Keratinocyte (primary cell): ENCODE results near the gene NMNAT2. TPM values are rescaled to one million over a fixed set of nuclear protein-coding genes. Genes with fewer than 3 reads are reported as not detected.

Source experiments
- DNase-seq: peaks from one replicate; pipeline ENCODE4 v3.0.0-alpha.2; 2011; ENCODE audit warnings: low read depth, missing footprints, low spot score
- FAIRE-seq: peaks from 2 replicates; lab custom pipeline; 2011; peaks lifted over from hg19 to GRCh38; lab: Jason Lieb, UNC
- H2AFZ ChIP-seq: 2 replicates; pipeline ENCODE4 v1.6.0; 2012; ENCODE audit warnings: low read length, control low read depth, inconsistent platforms; ENCODE audit not compliant: control insufficient read depth
- H3K27ac ChIP-seq: 2 replicates; pipeline ENCODE4 v1.5.1; 2011; ENCODE audit warnings: low read length; ENCODE audit not compliant: control insufficient read depth, insufficient read depth
- H3K27me3 ChIP-seq: 3 replicates; pipeline ENCODE4 v1.6.0; 2011; ENCODE audit warnings: low read length; ENCODE audit not compliant: control insufficient read depth, insufficient read depth; ENCODE audit errors: extremely low read depth
- H3K36me3 ChIP-seq, 2 experiments: 2 replicates in 1 of 2; 3 replicates in 1 of 2; pipeline ENCODE4 v1.5.1; 2011; ENCODE audit warnings: low read length in 2 of 2, mild to moderate bottlenecking in 1 of 2; ENCODE audit not compliant: control insufficient read depth in 2 of 2, insufficient read depth in 2 of 2; ENCODE audit errors: extremely low read depth in 1 of 2
- H3K4me1 ChIP-seq: 3 replicates; pipeline ENCODE4 v1.5.1; 2011; ENCODE audit warnings: low read length; ENCODE audit not compliant: control insufficient read depth, insufficient read depth; ENCODE audit errors: extremely low read depth
- H3K4me2 ChIP-seq: 3 replicates; pipeline ENCODE4 v1.6.0; 2011; ENCODE audit warnings: low read depth, low read length; ENCODE audit not compliant: control insufficient read depth, insufficient read depth; ENCODE audit errors: extremely low read depth
- H3K4me3 ChIP-seq, 3 experiments: fragments of 200-600 bp in 1 of 3; sonication (generic) in 1 of 3; 2 replicates in 2 of 3; 3 replicates in 1 of 3; pipeline ENCODE4 v1.5.1; 2011 to 2016; ENCODE audit warnings: low read length in 3 of 3, mild to moderate bottlenecking in 3 of 3, control low read depth in 2 of 3, inconsistent platforms in 1 of 3, low read depth in 1 of 3, mixed read lengths in 1 of 3, mixed run types in 1 of 3, moderate library complexity in 1 of 3; ENCODE audit not compliant: control insufficient read depth in 2 of 3, insufficient read depth in 2 of 3; ENCODE audit errors: extremely low read depth in 1 of 3
- H3K79me2 ChIP-seq: 2 replicates; pipeline ENCODE4 v1.6.0; 2012; ENCODE audit warnings: low read length; ENCODE audit not compliant: control insufficient read depth, insufficient read depth
- H3K9ac ChIP-seq: 3 replicates; pipeline ENCODE4 v1.6.0; 2011; ENCODE audit warnings: low read length; ENCODE audit not compliant: control insufficient read depth, insufficient read depth; ENCODE audit errors: extremely low read depth
- H3K9me1 ChIP-seq: 3 replicates; pipeline ENCODE4 v1.6.0; 2011; ENCODE audit warnings: low read length; ENCODE audit not compliant: control insufficient read depth, insufficient read depth; ENCODE audit errors: extremely low read depth
- H3K9me3 ChIP-seq: 2 replicates; pipeline ENCODE4 v1.5.1; 2012; ENCODE audit warnings: low read depth, low read length; ENCODE audit not compliant: control insufficient read depth
- H4K20me1 ChIP-seq: 3 replicates; pipeline ENCODE4 v1.6.0; 2011; ENCODE audit warnings: low read length; ENCODE audit not compliant: control insufficient read depth, insufficient read depth; ENCODE audit errors: extremely low read depth
- CTCF ChIP-seq, 3 experiments: IDR thresholded peaks in 1 of 3; conservative IDR thresholded peaks in 1 of 3; optimal IDR thresholded peaks in 1 of 3; 2 replicates in 2 of 3; 3 replicates in 1 of 3; pipeline versions ENCODE3 to v1.5.1; 2011; ENCODE audit warnings: low read length in 3 of 3, mild to moderate bottlenecking in 3 of 3, moderate library complexity in 2 of 3, control low read depth in 1 of 3, inconsistent platforms in 1 of 3; ENCODE audit not compliant: insufficient read depth in 2 of 3; ENCODE audit errors: extremely low read depth in 1 of 3
- EZH2 ChIP-seq: IDR thresholded peaks from one replicate; pipeline ENCODE4 v1.6.1; 2012; ENCODE audit warnings: inconsistent platforms, mild to moderate bottlenecking, low read length, moderate library complexity
- dilution Hi-C: fragments of 300-500 bp; cut with MboI; formaldehyde crosslinking; loops from one replicate; pipeline ENCODE4 v1.7.0; 2020; ENCODE audit warnings: low sequenced_read_pairs; ENCODE audit not compliant: extremely low pct_ligation_motif_present
- polyA plus RNA-seq, 5 experiments: library from polyadenylated mRNA; depleted of rRNA in 3 of 5; stranded (reverse) in 3 of 5; stranded (forward) in 1 of 5; unstranded in 1 of 5; fragments of >200 nt; gene quantifications; 1 replicate in 1 of 5; 2 replicates in 3 of 5; 3 replicates in 1 of 5; pipeline versions ENCODE4 v1.2.1 to v1.2.3, GENCODE V29; 2011 to 2012; ENCODE audit warnings: missing spikeins in 2 of 5, low read depth in 1 of 5, low replicate concordance in 1 of 5

The NMNAT2 gene
- polyA plus RNA-seq, 1 donor (not counting 4 experiments of a cell fraction or from before 2014, with no cell fraction given): 0.72 TPM

DNA sequence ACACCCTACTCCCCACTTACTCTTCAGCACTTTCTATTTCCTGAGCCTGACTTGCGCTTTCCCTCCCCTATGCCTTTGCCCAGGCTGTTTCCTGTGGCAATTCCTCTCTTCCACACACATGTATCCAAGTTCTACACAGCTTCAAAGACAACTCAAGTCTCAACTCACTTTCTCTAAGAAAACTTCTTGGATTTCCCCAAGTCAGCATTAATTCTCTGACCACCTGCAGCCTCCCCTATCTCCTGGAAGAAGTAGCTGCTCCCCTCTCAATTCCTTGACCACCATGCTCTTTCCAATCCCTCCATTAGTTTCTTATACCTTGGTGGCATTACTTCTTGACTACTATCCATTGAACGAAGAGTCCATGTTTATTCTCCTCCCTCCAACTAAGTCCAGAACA lies 42.8 kb downstream of the NMNAT2 start:
- Histone ChIP-seq H3K79me2 (no peaks in the 10 kb centered on the region), H3K9me1 (no peaks in the 10 kb centered on the region), H3K4me3 (no peak overlapping the region), H3K4me2 (no peak overlapping the region), H3K27me3 (peaks cover 5% of the 10 kb centered on the region), H3K9me3 (no peaks in the 10 kb centered on the region), H3K36me3 (no peaks in the 10 kb centered on the region), H3K27ac (no peak overlapping the region), H4K20me1 (no peaks in the 10 kb centered on the region), H3K9ac (no peak overlapping the region), H3K4me1 (no peaks in the 10 kb centered on the region), H2AFZ (no peak overlapping the region)
- FAIRE-seq (no peak), DNase-seq (no peak)
- TF ChIP-seq CTCF (optimal IDR thresholded peaks at IDR 0.05 in 1 of 3, IDR thresholded peaks at IDR 0.05 in 1 of 3, conservative IDR thresholded peaks at IDR 0.05 in 1 of 3; ENCODE audit: extremely low read depth in 1 of 3, insufficient read depth in 2 of 3, low read length in 3 of 3) (no peak), EZH2 (no peak)
- dilution Hi-C loops: no loop called here

GRCh38 chr1:183374825-183375224 lies 43.4 kb downstream of the NMNAT2 start:
- Histone ChIP-seq H4K20me1 (no peaks in the 10 kb centered on the region), H2AFZ (no peak overlapping the region), H3K4me1 (no peaks in the 10 kb centered on the region), H3K9me3 (no peaks in the 10 kb centered on the region), H3K27ac (no peak overlapping the region), H3K9ac (no peak overlapping the region), H3K4me2 (no peak overlapping the region), H3K27me3 (peaks cover 5% of the 10 kb centered on the region), H3K36me3 (no peaks in the 10 kb centered on the region), H3K79me2 (no peaks in the 10 kb centered on the region), H3K9me1 (no peaks in the 10 kb centered on the region), H3K4me3 (no peak overlapping the region)
- no peak for TF ChIP-seq CTCF (optimal IDR thresholded peaks at IDR 0.05 in 1 of 3, IDR thresholded peaks at IDR 0.05 in 1 of 3, conservative IDR thresholded peaks at IDR 0.05 in 1 of 3; ENCODE audit: extremely low read depth in 1 of 3, insufficient read depth in 2 of 3, low read length in 3 of 3)
- no peak for TF ChIP-seq EZH2
- DNase-seq (no peak), FAIRE-seq (no peak)
- dilution Hi-C loops: no loop called here
